Iris pigment epithelial cell (primary cell): ENCODE measurements around the gene ZEB2.
A peak's percentile ranks its signal among the peaks of the same experiment; 100 is the strongest.
"Not testable (repeated sequence)": the region's sequence is repeated elsewhere in the genome, so short reads cannot be mapped to it uniquely, and the experiment has no call there.

Source experiments
- DNase-seq: peaks from one replicate; pipeline ENCODE4 v3.0.0-alpha.2; 2011; ENCODE audit warnings: low read depth

Gene ZEB2

DNA sequence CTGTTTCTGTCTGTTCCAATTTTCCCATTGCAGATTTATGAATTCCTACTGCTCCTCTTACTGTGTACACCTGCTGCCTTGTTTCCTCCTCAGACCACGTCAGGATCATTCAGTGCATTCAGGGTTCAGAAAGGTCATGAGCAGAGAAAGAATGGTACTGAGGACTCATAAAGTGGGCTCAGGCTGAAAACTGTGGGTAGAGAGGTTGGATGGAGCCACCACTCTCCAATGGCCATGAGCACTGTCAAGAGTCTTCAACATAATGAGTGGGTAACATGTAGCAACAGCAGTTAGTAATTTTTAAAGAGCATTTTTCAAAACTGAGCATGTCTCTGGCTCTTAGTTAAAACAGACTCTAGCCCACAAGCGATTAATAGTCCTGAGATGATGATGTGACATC is 138.2 kb downstream of the ZEB2 start:
- no peak for DNase-seq

DNA sequence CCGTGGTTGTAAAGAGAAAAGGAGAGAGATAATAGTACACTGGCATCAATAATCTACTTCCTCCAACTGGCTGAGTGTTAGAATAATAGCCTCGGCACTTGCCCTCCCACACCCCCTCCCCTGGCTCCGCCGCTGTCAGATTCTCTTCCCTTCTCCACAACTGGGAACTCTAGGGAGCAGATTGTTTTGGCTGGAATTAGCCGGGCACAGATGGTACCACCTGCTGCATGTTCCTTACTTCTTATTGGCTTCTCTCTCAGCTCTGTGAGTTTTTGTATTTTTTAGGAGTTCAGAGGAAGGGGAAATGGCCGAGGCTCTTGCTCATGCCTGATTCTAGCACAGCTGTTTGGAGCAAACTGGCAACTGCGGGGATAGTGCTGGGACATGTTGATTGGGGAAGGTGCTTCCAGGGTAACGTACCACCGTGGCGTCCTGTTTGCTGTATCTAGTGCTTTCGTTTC is 140.0 kb downstream of the ZEB2 start:
- no peak for DNase-seq

DNA sequence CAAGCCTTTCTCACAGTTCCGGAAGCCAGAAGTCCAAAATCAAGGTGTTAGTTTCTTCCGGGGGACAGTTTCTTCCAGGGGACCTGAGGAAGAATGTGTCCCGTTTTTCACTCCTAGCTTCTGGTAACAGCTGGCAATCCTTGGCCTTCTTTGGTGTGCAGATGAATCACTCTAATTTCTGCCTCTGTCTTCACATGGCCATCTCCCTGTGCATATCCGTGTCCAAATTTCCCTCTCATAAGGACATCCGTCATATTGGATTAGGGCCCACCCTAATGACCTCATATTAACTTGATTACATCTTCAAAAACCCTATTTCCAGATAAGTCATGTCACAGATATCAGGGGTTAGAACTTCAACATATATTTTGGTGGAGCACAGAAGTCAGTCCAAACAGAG is 141.4 kb downstream of the ZEB2 start:
- no peak for DNase-seq

- peak; percentile 82 for DNase-seq
These were observed 142.0 kb downstream of the ZEB2 start for GRCh38 chr2:144377914-144378313.

DNA sequence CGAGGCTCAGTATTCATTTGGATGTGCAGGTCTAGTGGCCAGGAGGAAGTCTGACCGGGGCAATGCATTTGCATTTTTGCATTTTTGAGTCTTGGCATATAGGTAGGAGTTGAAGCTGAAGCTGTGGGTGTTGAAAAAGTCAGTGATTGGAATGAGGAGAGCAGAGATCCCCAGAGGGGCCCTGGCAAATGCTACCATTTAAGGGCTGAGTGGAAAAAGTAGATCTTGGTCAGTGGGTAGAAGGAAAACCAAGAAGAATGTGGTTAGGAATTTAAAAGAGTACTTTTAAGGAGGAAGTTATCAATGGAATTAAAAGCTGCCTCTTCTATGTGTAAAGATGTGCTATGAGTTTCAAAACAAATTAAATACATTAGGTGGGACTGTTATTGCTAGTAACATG is 143.0 kb downstream of the ZEB2 start:
- DNase-seq: no peak

DNA sequence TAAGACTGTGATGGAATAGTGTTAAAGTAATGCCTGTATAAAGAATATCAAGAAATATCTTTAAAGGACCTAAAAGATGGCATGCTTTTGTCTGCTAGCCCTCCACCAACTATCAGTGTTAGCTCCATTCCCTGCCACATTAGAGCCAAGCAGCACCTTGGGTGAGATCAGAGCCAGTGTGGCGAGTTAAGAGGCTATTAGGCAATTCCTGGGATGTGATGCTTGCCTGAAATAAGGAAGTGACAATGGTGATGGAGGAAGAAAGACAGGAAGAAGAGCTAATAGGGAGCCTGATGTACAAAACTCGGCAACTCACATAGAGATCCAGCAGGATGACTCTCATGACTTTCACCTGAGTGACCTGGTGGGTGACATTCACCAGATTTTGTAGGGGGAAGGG is 143.5 kb downstream of the ZEB2 start:
- DNase-seq: no peak

- DNase-seq: peak; percentile 62
These were observed 145.7 kb downstream of the ZEB2 start for GRCh38 chr2:144374163-144374661.

DNA sequence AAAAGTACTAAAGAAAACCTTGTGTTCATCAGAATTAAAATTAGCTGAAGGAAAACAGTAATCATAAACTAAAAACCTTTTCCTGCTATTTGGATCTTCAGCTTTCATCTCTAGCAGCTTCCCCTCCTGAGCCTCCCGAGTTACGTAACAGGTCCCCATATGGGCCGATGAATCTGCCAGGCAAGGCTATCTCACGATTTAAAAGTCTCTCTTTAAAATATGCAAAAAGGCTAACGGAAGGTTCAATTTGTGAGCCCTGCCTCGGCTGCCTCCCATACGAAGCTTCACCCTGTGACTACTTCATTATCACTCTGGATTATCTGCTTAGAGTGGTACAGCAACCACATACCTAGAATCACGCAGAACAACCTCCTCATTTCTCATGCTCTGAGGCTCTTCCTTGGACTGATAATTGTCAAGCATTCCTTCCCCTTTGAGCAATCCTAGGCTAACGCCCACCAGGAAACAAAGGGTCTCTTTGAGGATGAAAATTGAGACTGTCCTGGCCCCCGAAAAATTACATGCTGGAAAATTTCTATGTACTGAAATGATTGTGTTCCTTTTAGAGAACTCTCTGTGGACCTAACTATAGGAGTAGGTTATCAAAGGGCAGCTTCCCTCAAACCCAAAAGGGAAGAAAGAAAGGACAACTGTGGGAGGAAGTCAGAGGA is 147.4 kb downstream of the ZEB2 start:
- DNase-seq: no peak

- DNase-seq: peak; percentile 83
These were observed 148.9 kb downstream of the ZEB2 start for GRCh38 chr2:144370937-144371584.

DNA sequence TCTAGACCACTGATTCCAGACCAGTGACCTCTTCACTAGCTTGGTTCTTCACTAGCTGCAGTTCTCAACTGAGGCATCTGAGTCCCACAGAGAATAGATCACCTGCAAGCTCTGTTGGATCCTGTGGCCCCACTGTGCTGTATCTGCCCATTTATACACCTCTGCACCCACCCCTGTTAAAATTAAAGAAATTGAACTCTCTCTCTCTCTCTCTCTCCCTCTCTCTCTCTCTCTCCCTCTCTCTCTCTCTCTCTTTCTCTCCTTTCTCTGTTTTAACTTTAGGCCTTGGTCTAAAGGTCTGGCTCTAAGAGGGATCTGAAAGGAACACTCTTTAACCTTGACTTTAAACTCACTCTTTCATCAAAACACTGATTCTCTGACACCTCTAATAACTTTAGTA is 150.5 kb downstream of the ZEB2 start:
- DNase-seq: no peak

DNA sequence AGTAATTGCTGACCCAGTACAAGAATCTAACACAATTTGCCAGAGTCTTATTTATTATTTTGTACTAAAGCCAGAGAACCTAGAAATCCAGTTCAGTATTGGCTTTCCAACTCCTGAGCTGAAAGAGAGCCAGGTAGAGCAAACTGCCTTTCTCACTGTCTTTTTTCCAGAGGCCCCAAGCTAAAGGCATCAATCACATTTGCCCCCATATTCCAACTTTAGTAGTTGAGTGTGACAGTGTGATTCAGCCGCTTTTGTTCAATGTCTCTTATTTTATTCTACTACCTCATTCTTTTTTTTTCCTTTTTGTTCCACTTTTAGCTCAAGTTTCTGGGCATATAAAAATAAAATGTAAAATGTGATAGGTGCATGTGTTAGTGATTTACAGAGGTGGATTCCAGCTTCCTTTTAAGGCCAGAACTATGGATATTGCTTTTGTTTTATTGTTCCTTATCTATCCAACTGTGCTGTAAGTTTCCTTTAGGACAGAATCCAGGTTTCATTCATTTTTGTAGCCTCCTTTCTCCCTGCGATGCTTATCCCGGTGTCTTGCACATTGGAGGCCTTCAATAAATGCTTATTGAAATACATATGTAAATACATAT is 153.0 kb downstream of the ZEB2 start:
- no peak for DNase-seq

DNA sequence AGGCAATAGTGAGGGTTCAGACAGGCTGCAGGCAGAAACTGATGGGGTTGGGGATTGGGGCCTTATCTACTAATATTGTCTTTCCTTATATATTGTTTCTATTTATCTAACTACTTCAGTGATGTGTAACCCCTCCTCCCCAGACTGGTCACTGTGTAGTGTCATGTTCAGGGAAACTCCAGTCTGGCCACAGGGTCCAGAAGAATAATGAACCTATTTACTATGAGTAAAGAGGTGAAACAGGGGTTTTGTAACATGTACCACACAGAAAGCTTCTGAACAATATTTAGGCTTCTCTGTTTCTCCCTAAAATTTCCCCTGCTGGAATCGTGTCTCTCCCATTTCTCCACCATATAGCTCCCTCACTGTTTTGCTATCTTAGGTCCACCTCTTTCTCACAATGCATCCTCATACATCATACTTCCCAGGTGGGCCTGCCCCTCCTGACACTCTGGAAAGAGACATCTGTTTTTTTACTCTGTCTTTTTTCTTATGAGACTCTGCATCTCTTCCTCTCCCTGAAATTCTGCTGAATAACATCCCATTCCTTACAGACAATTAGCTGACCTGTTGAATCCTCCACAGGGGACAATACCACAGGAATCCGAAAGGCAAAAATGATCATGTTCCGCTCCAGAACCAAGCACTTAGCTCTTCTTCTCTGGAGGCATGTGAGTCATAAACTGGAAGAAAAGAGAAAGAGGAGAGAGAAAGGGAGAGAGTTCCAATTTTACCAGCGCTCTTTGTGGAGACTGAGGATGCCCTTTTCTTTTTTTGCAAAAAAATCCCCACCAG is 154.8 kb downstream of the ZEB2 start:
- DNase-seq: peak; percentile 72

GRCh38 chr2:144364247-144364646 is 155.7 kb downstream of the ZEB2 start:
- not testable (repeated sequence) for DNase-seq

DNA sequence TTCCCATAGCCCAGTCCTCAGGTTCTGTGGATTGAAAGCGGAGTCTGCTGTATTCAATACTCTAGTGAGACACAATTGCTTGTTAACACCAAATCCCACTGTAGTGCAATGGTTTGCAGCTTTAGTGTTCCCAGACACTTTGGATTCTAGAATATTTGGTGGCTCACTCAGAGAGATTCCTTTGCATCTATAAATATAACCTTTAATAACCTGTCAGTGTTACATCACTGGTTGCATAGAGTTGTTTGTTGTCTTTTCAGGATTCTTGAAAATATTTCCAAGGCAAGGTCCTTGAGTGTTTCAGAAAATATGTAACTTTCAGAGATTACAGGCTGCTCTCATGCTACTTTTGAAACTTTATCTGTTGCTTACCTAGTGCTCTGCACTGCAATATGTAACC is 157.5 kb downstream of the ZEB2 start:
- DNase-seq: peak; percentile 82

GRCh38 chr2:144361742-144362141 is 158.2 kb downstream of the ZEB2 start:
- DNase-seq: no peak

GRCh38 chr2:144359684-144360083 is 160.2 kb downstream of the ZEB2 start:
- no peak for DNase-seq

DNA sequence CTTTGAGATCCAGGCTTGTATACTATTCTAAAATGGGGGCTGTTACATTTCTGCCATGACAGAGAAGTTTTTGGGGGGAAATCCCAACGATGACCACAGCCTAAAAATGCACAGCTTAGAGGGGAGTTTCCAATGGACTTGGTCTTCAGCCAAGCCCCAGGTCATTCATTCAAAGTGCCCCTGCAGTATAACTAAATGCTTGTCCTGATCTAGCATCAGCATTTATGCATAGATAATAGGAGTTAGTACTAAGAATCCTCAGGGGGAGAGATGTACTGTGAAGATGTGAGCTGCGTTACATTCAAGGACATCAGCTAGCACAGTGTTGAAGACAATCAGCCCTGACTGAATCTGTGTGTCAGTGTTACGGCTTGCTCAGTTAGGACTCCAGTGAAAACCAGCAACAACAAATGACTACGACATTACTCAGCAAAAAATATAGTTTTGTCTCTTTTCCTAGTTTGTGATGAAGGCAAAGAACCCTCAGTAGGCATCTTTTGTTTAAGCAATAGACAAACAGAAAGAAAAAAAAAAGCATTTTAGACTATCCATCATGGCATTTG is 160.9 kb downstream of the ZEB2 start:
- peak; percentile 78 for DNase-seq

GRCh38 chr2:144358374-144358964 is 161.4 kb downstream of the ZEB2 start:
- DNase-seq: no peak

- peak; percentile 99 for DNase-seq
These were observed 162.1 kb downstream of the ZEB2 start for GRCh38 chr2:144357623-144358373.

- peak; percentile 31 for DNase-seq
These were observed 163.5 kb downstream of the ZEB2 start for GRCh38 chr2:144356402-144356801.

DNA sequence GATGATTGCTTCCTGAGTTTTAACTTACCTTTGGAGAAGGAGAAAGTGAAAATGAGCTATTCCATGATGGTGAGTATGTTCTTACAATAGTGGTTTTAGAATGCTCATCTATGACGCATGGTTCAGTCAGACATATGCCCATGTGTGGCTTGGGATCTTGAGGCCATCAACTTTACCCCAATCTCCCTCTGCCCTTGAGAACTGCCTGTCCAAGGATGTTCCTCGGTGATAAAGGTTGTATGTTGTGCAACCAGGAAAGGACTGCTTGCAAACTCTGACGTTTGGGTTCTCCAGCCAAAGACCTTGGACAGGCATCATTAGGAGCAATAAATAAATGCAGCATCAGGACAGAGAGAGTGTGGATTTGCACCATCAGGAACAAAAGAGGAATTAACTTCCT is 165.0 kb downstream of the ZEB2 start:
- peak; percentile 54 for DNase-seq
